HEK293 (cell line): ENCODE results near the gene RGS14.

Experiments
- IKZF3 ChIP-seq: fragments of 450-650 bp; IDR thresholded peaks from 2 replicates; pipeline ENCODE4 v1.5.0; 2018; ENCODE audit warnings: missing biosample characterization, mild to moderate bottlenecking, missing genetic modification characterization, moderate library complexity
- ZBTB7A ChIP-seq: fragments of 450-650 bp; formaldehyde crosslinking; IDR thresholded peaks from 2 replicates; pipeline ENCODE4 v1.5.1; 2016; ENCODE audit warnings: low read depth, missing biosample characterization, missing genetic modification characterization
- ZNF121 ChIP-seq: fragments of 450-650 bp; formaldehyde crosslinking; IDR thresholded peaks from 2 replicates; pipeline ENCODE4 v1.5.1; 2016; ENCODE audit warnings: missing biosample characterization, missing genetic modification characterization
- ZNF133 ChIP-seq: fragments of 450-650 bp; formaldehyde crosslinking; IDR thresholded peaks from 2 replicates; pipeline ENCODE4 v1.5.1; 2016; ENCODE audit warnings: missing biosample characterization, missing genetic modification characterization
- ZNF311 ChIP-seq: fragments of 450-650 bp; formaldehyde crosslinking; IDR thresholded peaks from 2 replicates; pipeline ENCODE4 v1.5.1; 2017; ENCODE audit warnings: missing biosample characterization, missing genetic modification characterization, borderline replicate concordance
- ZNF629 ChIP-seq: fragments of 450-650 bp; formaldehyde crosslinking; IDR thresholded peaks from 2 replicates; pipeline ENCODE4 v1.5.1; 2017; ENCODE audit warnings: missing biosample characterization, missing genetic modification characterization
- TF ChIP-seq, protein P1 (sequence below): fragments of 450-650 bp; formaldehyde crosslinking; IDR thresholded peaks from 2 replicates; pipeline ENCODE4 v1.5.1; 2016; ENCODE audit warnings: missing biosample characterization, missing genetic modification characterization
- TF ChIP-seq, protein P2 (sequence below): fragments of 450-650 bp; formaldehyde crosslinking; IDR thresholded peaks from 2 replicates; pipeline ENCODE4 v1.5.1; 2017; ENCODE audit warnings: missing biosample characterization, missing genetic modification characterization
- TF ChIP-seq, protein P3 (sequence below): fragments of 450-650 bp; formaldehyde crosslinking; IDR thresholded peaks from 2 replicates; pipeline ENCODE4 v1.5.1; 2016; ENCODE audit warnings: missing biosample characterization, missing genetic modification characterization
- TF ChIP-seq, protein P4 (sequence below): fragments of 450-650 bp; formaldehyde crosslinking; IDR thresholded peaks from 2 replicates; pipeline ENCODE4 v1.5.1; 2016; ENCODE audit warnings: missing biosample characterization, missing genetic modification characterization

DNA sequence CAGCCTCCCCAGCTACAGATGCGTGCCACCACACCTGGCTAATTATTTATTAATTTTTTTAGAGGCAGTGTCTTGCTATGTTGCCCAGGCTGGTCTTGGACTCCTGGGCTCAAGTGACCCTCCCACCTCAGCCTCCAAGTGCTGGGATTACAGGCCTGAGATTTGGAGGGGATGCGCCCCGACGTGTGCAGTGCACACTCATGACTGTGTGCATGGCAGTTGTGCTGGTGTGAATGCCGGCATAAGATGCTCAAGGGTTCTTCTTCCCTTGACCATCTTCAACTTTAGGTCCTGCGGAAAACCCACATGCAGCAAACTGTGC is 23.0 kb downstream of the RGS14 start:
- TF ChIP-seq, protein P1, sequence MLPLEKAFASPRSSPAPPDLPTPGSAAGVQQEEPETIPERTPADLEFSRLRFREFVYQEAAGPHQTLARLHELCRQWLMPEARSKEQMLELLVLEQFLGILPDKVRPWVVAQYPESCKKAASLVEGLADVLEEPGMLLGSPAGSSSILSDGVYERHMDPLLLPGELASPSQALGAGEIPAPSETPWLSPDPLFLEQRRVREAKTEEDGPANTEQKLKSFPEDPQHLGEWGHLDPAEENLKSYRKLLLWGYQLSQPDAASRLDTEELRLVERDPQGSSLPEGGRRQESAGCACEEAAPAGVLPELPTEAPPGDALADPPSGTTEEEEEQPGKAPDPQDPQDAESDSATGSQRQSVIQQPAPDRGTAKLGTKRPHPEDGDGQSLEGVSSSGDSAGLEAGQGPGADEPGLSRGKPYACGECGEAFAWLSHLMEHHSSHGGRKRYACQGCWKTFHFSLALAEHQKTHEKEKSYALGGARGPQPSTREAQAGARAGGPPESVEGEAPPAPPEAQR (tag by site-specific recombination): no peak
- TF ChIP-seq, protein P2, sequence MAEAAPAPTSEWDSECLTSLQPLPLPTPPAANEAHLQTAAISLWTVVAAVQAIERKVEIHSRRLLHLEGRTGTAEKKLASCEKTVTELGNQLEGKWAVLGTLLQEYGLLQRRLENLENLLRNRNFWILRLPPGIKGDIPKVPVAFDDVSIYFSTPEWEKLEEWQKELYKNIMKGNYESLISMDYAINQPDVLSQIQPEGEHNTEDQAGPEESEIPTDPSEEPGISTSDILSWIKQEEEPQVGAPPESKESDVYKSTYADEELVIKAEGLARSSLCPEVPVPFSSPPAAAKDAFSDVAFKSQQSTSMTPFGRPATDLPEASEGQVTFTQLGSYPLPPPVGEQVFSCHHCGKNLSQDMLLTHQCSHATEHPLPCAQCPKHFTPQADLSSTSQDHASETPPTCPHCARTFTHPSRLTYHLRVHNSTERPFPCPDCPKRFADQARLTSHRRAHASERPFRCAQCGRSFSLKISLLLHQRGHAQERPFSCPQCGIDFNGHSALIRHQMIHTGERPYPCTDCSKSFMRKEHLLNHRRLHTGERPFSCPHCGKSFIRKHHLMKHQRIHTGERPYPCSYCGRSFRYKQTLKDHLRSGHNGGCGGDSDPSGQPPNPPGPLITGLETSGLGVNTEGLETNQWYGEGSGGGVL (tag by site-specific recombination): no peak
- TF ChIP-seq, protein P3, sequence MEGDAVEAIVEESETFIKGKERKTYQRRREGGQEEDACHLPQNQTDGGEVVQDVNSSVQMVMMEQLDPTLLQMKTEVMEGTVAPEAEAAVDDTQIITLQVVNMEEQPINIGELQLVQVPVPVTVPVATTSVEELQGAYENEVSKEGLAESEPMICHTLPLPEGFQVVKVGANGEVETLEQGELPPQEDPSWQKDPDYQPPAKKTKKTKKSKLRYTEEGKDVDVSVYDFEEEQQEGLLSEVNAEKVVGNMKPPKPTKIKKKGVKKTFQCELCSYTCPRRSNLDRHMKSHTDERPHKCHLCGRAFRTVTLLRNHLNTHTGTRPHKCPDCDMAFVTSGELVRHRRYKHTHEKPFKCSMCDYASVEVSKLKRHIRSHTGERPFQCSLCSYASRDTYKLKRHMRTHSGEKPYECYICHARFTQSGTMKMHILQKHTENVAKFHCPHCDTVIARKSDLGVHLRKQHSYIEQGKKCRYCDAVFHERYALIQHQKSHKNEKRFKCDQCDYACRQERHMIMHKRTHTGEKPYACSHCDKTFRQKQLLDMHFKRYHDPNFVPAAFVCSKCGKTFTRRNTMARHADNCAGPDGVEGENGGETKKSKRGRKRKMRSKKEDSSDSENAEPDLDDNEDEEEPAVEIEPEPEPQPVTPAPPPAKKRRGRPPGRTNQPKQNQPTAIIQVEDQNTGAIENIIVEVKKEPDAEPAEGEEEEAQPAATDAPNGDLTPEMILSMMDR (tag by site-specific recombination): no peak
- TF ChIP-seq ZNF133: no peak
- TF ChIP-seq IKZF3 (tag by site-specific recombination): no peak
- TF ChIP-seq ZNF311 (tag by site-specific recombination): no peak
- TF ChIP-seq ZBTB7A (tag by site-specific recombination): no peak
- no peak for TF ChIP-seq ZNF629 (tag by site-specific recombination)
- no peak; the same call in 1 of the 2 replicates for TF ChIP-seq ZNF121 (tag by site-specific recombination)
- TF ChIP-seq, protein P4, sequence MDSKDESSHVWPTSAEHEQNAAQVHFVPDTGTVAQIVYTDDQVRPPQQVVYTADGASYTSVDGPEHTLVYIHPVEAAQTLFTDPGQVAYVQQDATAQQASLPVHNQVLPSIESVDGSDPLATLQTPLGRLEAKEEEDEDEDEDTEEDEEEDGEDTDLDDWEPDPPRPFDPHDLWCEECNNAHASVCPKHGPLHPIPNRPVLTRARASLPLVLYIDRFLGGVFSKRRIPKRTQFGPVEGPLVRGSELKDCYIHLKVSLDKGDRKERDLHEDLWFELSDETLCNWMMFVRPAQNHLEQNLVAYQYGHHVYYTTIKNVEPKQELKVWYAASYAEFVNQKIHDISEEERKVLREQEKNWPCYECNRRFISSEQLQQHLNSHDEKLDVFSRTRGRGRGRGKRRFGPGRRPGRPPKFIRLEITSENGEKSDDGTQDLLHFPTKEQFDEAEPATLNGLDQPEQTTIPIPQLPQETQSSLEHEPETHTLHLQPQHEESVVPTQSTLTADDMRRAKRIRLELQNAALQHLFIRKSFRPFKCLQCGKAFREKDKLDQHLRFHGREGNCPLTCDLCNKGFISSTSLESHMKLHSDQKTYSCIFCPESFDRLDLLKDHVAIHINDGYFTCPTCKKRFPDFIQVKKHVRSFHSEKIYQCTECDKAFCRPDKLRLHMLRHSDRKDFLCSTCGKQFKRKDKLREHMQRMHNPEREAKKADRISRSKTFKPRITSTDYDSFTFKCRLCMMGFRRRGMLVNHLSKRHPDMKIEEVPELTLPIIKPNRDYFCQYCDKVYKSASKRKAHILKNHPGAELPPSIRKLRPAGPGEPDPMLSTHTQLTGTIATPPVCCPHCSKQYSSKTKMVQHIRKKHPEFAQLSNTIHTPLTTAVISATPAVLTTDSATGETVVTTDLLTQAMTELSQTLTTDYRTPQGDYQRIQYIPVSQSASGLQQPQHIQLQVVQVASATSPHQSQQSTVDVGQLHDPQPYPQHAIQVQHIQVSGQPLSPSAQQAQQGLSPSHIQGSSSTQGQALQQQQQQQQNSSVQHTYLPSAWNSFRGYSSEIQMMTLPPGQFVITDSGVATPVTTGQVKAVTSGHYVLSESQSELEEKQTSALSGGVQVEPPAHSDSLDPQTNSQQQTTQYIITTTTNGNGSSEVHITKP: no peak
